HG02884 (cell line): ENCODE results near the gene BICDL1.

Experiments
- ATAC-seq: cut with Tn5 transposase; IDR thresholded peaks from one replicate; pipeline ENCODE4 v1.9.1; 2021; ENCODE audit warnings: mild to moderate bottlenecking, moderate library complexity; ENCODE audit not compliant: unreplicated experiment

Gene BICDL1

GRCh38 chr12:120048263-120048662, 59.2 kb downstream of the BICDL1 start:
- no peak for ATAC-seq

DNA sequence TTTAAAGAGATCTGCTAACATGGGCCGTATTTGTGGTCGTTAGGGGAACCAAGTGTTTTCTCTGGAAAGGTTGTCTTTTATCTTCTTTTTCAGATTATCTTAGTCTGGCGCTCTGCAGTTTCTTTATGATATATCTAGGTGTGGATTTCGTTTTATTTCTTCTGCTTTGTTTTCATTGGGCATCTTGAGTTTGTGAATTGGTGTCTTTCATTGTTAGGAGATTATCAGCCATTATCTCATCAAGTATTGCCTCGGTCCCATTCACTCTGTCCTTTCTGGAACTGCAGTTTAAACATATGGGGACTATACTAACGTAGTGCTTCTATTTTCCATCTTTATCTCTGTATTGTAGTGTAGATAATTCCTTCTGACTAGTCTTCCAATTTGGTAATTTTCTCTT, 60.4 kb downstream of the BICDL1 start:
- ATAC-seq, result no peak

- no peak for ATAC-seq
These were observed 62.5 kb downstream of the BICDL1 start for GRCh38 chr12:120051535-120051934.

DNA sequence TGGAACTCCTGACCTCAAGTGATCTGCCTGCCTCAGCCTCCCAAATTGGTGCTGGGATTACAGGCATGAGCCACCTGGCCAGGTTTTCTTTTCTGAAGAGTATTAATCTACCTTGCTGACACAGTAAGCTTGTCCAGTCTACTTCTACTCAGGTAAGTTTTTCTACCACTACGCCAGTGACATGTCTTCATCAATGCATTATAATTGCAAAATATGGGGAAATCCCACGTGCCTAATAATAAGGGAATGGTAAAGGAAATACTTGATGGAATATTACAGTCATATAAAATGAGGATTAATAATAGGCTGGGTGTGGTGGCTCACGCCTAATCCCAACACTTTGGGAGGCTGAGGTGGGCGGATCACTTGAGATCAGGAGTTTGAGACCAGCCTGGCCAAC, 65.3 kb downstream of the BICDL1 start:
- ATAC-seq, result no peak

- no peak for ATAC-seq
These were observed 66.4 kb downstream of the BICDL1 start for GRCh38 chr12:120055231-120056000.

DNA sequence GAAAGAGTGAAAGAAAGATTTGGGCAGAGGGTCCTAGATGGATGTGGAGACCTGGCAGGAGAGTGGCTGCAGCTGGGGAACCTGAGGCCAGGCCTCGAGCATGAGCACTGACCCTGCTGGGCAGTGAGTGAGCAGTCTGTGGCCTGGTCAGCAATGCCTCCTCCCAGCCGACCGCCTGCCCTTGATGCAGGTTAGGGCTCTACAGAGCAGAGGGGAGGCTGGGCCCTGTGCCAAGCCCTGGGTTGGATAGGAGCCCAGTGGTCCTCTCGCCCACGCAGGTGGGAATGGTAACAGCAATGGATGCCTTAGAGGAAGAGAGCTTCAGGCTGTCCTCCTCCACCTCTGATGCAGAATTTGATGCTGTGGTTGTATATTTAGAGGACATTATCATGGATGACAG, 67.7 kb downstream of the BICDL1 start:
- no peak for ATAC-seq

GRCh38 chr12:120060196-120060595, 71.2 kb downstream of the BICDL1 start:
- no peak for ATAC-seq

- no peak for ATAC-seq
These were observed 71.7 kb downstream of the BICDL1 start for GRCh38 chr12:120060717-120061116.

DNA sequence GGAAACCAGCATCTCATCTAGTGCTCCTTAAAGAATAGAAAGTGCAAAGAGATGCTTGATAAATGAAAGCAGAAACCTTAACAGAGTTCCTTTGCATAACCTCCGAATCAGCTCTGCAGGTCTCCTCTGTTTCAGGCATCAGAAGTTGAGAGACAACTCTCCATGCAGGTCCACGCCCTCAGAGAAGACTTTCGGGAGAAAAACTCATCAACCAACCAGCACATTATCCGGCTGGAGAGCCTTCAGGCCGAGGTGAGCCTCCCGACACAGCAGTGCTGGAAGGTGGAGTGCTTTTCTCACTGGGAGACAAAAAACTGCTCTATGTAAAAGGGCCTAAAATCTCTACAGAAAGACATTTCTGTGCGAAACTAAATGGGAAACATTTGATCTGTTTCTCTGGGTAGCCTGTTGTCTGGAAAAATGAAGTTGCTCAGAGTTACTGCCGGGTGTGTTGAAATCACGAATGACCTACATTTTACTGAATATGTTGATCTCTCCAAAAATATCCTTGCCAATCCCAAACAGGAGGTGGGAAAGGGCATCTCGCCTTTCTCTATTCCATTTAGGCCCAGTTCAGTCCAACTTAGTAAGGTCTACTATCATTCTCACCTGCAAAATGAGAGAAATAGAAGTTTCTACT, 72.7 kb downstream of the BICDL1 start:
- ATAC-seq, result no peak

DNA sequence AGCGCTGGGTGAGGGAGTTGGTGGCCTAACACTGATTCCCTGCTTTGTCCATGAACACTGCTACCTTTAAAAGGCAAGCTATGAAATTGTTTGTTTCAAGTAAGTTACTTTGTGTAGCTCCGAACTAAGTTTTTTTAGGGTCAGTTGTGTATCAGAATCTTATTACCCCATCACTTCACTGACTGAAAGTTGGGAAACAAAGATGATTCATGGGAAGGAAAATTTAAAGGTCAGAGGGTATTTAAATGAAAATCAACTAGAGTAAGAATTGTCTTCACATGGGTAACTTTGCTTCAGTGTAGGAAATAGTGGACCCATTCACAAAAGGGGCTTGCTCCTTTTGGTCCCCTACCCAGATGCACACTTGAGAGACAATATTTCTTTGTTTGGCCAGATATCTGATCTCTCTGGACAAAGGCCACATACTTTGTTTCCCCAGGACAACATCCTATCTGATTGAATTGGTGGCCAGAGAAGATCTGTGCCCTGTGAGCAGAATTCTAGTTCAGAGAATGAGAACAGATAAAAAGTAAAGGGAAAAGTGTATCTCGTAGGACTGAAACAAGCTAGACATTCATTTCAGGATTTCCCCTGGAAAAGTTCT, 74.0 kb downstream of the BICDL1 start:
- ATAC-seq, result no peak

GRCh38 chr12:120064054-120064940, 75.3 kb downstream of the BICDL1 start:
- ATAC-seq, result no peak

DNA sequence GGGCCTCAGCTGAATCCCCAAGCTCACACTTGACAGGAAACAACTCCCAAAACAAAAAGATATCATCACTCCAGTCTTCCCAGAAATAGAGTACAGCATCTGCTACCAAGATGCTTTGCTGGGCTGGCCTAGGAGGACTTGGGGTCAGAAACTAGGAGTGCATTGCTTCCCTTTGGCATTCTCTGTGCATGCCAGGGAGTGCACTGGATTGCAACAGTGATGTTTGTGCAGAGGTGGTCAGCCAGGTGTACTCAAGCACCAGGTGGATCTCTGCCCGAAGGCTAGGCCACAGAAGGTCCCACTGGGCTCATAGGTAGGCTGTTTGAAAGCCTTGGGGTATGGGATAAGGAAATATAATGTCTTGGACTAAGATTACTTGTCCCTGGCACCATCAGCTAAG, 76.4 kb downstream of the BICDL1 start:
- no peak for ATAC-seq

GRCh38 chr12:120066341-120066740, 77.3 kb downstream of the BICDL1 start:
- no peak for ATAC-seq

DNA sequence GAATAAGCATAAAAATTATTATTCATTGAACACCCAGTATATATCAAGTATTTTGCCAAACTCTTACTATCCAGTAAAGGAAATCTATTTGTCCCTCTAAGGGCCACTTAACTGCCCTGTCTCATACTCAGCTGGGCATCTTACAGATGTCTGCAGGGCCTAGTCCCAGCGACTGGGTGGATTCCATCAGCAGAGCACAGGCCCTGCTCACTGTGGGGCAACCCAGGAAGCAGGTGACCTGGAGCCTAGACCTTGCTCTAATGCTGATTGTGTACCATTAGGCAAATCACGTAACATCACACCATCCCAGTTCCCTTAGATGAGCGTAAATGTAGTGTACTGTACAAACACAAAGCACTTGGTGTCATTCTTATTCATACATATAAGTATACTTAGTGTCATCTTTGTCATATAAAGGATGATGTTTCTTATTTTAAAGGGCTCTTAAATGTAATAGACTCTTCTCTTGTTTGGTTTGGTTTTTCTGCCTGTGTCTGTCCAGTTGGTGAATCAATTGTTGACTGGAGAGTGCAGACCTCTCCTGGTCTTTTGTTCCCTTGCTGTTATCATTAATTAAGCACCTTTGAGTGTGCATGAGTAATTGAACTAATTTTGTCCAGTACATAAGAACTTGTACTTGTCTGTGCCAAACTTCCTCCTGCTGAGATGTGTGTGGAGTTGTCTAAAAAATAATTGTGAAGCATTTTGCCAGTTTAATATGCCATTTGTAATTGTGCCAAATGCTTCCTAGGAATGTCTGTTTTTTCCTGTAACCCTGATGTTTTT, 78.2 kb downstream of the BICDL1 start:
- no peak for ATAC-seq

DNA sequence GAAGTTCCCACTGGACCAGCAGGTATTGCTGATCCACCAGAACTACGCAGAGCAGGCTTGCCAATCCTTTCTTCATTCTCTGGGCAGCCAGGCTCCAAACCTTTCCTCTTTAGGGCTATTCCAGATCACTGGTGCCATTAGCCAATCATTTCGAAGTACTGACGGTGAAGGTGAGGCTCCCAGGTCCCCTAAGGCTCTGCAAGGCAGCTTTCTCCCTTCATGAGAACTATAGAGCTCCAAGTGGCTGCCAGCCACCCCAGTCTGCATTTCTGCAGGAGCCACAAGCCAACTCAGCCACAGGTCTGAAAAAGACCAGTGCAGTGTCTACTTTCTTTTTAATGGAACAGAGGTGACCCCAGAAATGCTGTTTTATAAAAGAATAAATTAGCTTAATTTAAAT, 78.9 kb downstream of the BICDL1 start:
- no peak for ATAC-seq

GRCh38 chr12:120069278-120069677, 80.2 kb downstream of the BICDL1 start:
- ATAC-seq, result no peak

GRCh38 chr12:120071493-120072020, 82.5 kb downstream of the BICDL1 start:
- ATAC-seq, result no peak

DNA sequence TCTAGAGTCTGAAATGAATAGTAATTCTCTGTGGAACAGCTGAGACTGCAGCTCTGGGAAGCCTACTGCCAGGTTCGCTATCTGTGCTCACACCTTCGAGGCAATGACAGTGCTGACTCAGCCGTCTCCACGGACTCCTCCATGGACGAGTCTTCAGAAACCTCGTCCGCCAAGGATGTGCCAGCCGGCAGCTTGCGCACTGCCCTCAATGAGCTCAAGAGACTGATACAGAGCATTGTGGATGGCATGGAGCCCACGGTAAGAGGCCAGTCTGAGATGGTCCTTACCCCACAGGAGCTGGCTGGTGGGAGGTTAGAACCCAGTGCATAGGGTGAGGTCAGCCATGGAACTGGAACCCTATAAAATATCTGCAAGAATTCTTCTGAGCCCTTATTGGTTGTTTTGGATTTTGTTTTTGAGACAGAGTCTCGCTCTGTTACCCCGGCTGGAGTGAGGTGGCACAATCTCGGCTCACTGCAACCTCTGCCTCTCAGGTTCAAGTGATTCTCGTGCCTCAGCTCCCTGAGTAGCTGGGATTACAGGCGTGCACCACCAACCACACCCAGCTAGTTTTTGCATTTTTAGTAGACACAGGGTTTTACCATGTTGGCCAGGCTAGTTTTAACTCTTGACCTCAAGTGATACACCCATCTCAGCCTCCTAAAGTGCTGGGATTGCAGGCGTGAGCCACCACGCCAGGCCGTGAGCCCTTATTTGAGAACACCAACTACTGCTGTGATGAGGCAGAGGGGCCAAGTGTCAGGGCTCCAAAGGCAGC, 83.6 kb downstream of the BICDL1 start:
- ATAC-seq, result no peak

GRCh38 chr12:120075034-120075616, 86.1 kb downstream of the BICDL1 start:
- no peak for ATAC-seq
